Measurements from ENCODE around the gene GLI2. TPM values are rescaled to one million over a fixed set of nuclear protein-coding genes. Genes with fewer than 3 reads are reported as not detected.

GLI2 gene
- total RNA-seq, 1 donor from 2014 or later: not detected

GRCh38 chr2:120769076-120769786 lies 33.6 kb downstream of the GLI2 start:
- no peak for DNase-seq (ENCODE audit: low read depth, low spot score)

- no peak for DNase-seq (ENCODE audit: low read depth, low spot score)
These were observed 34.1 kb downstream of the GLI2 start for GRCh38 chr2:120769787-120770120.

DNA sequence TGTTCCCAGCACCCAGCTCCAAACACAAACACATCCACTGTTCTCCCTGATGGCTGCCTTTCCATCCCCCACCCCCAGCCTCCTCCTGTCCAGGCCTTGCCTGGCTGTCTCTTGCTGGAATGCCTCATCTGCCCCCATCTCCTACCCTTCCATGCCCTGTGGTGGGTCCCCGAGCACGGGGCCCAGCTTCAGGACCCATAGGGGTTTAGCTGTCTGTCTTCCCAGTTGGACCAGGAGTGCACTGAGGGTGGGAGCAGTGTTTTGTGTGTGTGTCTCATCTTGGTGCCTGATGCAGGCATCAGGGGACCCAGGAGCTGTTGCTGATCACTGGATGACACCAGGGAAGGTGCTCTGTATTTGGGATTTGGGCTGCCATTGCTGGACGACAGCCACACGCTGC lies 34.5 kb downstream of the GLI2 start:
- DNase-seq (ENCODE audit: low read depth, low spot score): no peak

- DNase-seq (ENCODE audit: low read depth, low spot score): no peak
These were observed 35.0 kb downstream of the GLI2 start for GRCh38 chr2:120770641-120771040.

GRCh38 chr2:120771111-120771780 lies 35.6 kb downstream of the GLI2 start:
- DNase-seq (ENCODE audit: low read depth, low spot score): no peak

DNA sequence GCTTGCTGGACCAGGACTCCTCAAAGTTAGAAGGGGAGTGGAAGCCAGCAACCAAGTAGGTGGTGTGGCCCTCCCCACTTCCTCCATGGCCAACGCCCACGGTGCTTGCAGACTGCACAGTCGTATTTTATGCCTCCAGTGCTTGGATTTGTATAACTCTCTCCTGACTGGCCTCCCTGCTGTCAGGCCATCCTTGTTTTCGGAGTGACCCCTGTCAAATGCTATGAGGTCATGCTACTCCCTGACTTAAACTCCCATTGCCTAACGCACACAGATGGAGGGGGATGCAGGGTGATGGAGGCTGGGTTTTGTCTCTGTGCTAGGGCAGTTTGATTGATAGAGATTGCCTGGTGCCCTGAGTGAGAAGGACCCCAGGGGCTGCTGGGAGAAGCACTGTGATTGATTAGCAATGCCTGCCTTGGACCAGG lies 36.1 kb downstream of the GLI2 start:
- DNase-seq (ENCODE audit: low read depth, low spot score): no peak

- DNase-seq (ENCODE audit: low read depth, low spot score): no peak
These were observed 36.6 kb downstream of the GLI2 start for GRCh38 chr2:120772261-120772660.

- no peak for DNase-seq (ENCODE audit: low read depth, low spot score)
These were observed 37.6 kb downstream of the GLI2 start for GRCh38 chr2:120773186-120773800.

- no peak for DNase-seq (ENCODE audit: low read depth, low spot score)
These were observed 39.0 kb downstream of the GLI2 start for GRCh38 chr2:120774557-120775160.

GRCh38 chr2:120775194-120775593 lies 39.5 kb downstream of the GLI2 start:
- no peak for DNase-seq (ENCODE audit: low read depth, low spot score)

GRCh38 chr2:120775801-120776589 lies 40.3 kb downstream of the GLI2 start:
- DNase-seq (ENCODE audit: low read depth, low spot score): no peak

DNA sequence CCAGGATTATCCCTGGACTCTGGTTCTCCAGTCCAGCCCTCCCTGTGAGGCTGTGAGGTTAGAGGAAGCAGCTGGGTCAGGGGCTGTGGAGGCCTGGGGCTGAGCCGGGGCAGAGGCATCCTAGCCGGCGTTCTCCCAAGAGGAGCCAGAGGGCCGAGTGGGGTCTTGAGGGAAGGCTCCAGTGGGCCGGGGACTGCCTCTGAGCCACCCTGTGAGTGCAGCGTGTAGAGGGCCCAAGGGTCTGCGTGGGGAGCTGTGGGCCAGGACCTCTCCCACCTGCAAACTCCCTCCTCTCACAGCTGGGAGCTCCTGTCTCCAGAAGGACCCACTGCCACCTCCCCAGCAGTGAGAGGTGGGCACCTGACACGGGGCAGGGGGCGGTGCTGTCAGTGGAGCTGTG lies 41.0 kb downstream of the GLI2 start:
- no peak for DNase-seq (ENCODE audit: low read depth, low spot score)

GRCh38 chr2:120777170-120777751 lies 41.6 kb downstream of the GLI2 start:
- DNase-seq (ENCODE audit: low read depth, low spot score): no peak

DNA sequence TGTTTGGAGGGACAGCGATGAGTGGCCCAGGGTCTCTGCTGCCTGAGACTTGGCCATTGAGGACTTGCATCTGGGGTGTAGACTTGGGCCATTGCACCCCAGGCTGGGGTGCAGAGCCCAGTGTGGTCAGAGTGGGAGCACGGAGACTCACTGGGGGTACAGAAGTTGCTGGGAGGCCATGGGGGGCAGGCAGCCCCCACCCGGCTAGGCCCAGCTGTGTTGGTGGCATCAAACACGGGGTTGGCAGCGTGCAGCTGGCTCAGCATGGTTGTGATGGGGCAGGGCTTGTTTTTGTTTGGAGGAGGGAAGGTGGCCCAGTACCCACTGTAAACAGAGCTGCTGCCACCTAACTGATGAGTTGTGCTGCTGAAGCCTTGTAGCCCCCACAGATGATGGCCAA lies 42.1 kb downstream of the GLI2 start:
- DNase-seq (ENCODE audit: low read depth, low spot score): no peak

- DNase-seq (ENCODE audit: low read depth, low spot score): no peak
These were observed 42.6 kb downstream of the GLI2 start for GRCh38 chr2:120778244-120778643.

GRCh38 chr2:120779781-120780283 lies 44.2 kb downstream of the GLI2 start:
- DNase-seq (ENCODE audit: low read depth, low spot score): no peak

- DNase-seq (ENCODE audit: low read depth, low spot score): no peak
These were observed 44.7 kb downstream of the GLI2 start for GRCh38 chr2:120780402-120780801.

- no peak for DNase-seq (ENCODE audit: low read depth, low spot score)
These were observed 47.7 kb downstream of the GLI2 start for GRCh38 chr2:120783371-120783791.

GRCh38 chr2:120783969-120784372 lies 48.3 kb downstream of the GLI2 start:
- DNase-seq (ENCODE audit: low read depth, low spot score): no peak
